A549 (cell line): ENCODE data around the gene NTM.

Source experiments
- CBX8 ChIP-seq: fragments of 200-600 bp; sonication (generic); IDR thresholded peaks from 2 replicates; pipeline ENCODE4 v1.6.1; 2016
- CTCF ChIP-seq: fragments of >200 bp; sonication (Bioruptor Twin); formaldehyde crosslinking; IDR thresholded peaks from 3 replicates; pipeline ENCODE4 v1.5.1; 2016
- POLR2A ChIP-seq: IDR thresholded peaks from 2 replicates; pipeline ENCODE4 v1.6.1; 2012; ENCODE audit warnings: mild to moderate bottlenecking, low read length
- TF ChIP-seq, protein P1 (sequence below): fragments of 200-600 bp; sonication (generic); IDR thresholded peaks from 2 replicates; pipeline ENCODE4 v1.6.1; 2016; ENCODE audit warnings: antibody characterized with exemption, mild to moderate bottlenecking, moderate library complexity

- TF ChIP-seq, protein P1, sequence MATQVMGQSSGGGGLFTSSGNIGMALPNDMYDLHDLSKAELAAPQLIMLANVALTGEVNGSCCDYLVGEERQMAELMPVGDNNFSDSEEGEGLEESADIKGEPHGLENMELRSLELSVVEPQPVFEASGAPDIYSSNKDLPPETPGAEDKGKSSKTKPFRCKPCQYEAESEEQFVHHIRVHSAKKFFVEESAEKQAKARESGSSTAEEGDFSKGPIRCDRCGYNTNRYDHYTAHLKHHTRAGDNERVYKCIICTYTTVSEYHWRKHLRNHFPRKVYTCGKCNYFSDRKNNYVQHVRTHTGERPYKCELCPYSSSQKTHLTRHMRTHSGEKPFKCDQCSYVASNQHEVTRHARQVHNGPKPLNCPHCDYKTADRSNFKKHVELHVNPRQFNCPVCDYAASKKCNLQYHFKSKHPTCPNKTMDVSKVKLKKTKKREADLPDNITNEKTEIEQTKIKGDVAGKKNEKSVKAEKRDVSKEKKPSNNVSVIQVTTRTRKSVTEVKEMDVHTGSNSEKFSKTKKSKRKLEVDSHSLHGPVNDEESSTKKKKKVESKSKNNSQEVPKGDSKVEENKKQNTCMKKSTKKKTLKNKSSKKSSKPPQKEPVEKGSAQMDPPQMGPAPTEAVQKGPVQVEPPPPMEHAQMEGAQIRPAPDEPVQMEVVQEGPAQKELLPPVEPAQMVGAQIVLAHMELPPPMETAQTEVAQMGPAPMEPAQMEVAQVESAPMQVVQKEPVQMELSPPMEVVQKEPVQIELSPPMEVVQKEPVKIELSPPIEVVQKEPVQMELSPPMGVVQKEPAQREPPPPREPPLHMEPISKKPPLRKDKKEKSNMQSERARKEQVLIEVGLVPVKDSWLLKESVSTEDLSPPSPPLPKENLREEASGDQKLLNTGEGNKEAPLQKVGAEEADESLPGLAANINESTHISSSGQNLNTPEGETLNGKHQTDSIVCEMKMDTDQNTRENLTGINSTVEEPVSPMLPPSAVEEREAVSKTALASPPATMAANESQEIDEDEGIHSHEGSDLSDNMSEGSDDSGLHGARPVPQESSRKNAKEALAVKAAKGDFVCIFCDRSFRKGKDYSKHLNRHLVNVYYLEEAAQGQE = no peak
- TF ChIP-seq POLR2A (no peak), CTCF (no peak), CBX8 (no peak)
These were observed 522.9 kb downstream of the NTM start for GRCh38 chr11:131893103-131893890.
